Esophagus muscularis mucosa (tissue), 4 donors: ENCODE data around the gene ABHD17C.

Experiments
- EP300 ChIP-seq: sonication (generic); formaldehyde crosslinking; IDR thresholded peaks from one replicate; pipeline ENCODE4 v1.6.1; 2017; ENCODE audit warnings: antibody characterized with exemption
- POLR2A ChIP-seq: fragments of 450-650 bp; IDR thresholded peaks from one replicate; pipeline ENCODE4 v1.6.1; 2017; ENCODE audit warnings: antibody characterized with exemption, moderate library complexity, mild to moderate bottlenecking, low read depth
- POLR2AphosphoS5 ChIP-seq, 2 donors: sonication (generic); formaldehyde crosslinking; IDR thresholded peaks; one replicate each; pipeline ENCODE4 v1.6.1; 2017; ENCODE audit warnings: antibody characterized with exemption in 2 of 2
- TF ChIP-seq, protein P1 (sequence below), 3 experiments: fragments of 200-600 bp in 2 of 3; fragments of 450-650 bp in 1 of 3; sonication (generic) in 2 of 3; IDR thresholded peaks; one replicate each; pipeline ENCODE4 v1.5.1; 2017 to 2019; ENCODE audit warnings: antibody characterized with exemption in 3 of 3, mild to moderate bottlenecking in 2 of 3, moderate library complexity in 1 of 3

DNA sequence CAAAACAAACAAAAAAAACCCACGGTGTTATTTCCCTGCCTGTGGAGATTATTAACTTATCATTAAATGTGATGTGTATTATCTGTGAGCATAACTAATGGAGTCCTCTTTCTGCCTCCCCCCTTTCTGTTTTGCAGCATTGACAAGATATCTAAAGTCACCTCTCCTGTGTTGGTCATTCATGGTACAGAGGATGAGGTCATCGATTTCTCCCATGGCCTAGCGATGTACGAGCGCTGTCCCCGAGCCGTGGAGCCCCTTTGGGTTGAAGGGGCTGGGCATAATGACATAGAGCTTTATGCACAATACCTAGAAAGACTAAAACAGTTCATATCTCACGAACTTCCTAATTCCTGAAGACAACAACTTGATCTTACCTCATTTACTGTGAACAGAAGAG, 58.9 kb downstream of the ABHD17C start:
- no peak for TF ChIP-seq POLR2AphosphoS5 (IDR thresholded peaks at IDR 0.05)
- no peak for TF ChIP-seq POLR2A
- TF ChIP-seq EP300, result no peak
- TF ChIP-seq, protein P1, sequence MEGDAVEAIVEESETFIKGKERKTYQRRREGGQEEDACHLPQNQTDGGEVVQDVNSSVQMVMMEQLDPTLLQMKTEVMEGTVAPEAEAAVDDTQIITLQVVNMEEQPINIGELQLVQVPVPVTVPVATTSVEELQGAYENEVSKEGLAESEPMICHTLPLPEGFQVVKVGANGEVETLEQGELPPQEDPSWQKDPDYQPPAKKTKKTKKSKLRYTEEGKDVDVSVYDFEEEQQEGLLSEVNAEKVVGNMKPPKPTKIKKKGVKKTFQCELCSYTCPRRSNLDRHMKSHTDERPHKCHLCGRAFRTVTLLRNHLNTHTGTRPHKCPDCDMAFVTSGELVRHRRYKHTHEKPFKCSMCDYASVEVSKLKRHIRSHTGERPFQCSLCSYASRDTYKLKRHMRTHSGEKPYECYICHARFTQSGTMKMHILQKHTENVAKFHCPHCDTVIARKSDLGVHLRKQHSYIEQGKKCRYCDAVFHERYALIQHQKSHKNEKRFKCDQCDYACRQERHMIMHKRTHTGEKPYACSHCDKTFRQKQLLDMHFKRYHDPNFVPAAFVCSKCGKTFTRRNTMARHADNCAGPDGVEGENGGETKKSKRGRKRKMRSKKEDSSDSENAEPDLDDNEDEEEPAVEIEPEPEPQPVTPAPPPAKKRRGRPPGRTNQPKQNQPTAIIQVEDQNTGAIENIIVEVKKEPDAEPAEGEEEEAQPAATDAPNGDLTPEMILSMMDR (IDR thresholded peaks at IDR 0.05), result no peak
